Parathyroid adenoma (tissue), 2 donors: Measurements from ENCODE around the gene SULT1A2.

ENCODE experiments used
- H2AFZ ChIP-seq: fragments of 300-600 bp; sonication (generic); one replicate; pipeline ENCODE4 v1.7.0; 2017; ENCODE audit warnings: antibody characterized with exemption, mild to moderate bottlenecking
- H3K27ac ChIP-seq: fragments of 300-600 bp; sonication (generic); one replicate; pipeline ENCODE4 v1.7.0; 2017
- H3K27me3 ChIP-seq: fragments of 300-600 bp; sonication (generic); one replicate; pipeline ENCODE4 v1.7.0; 2017; ENCODE audit warnings: low read length; ENCODE audit not compliant: control insufficient read depth, insufficient read depth
- H3K36me3 ChIP-seq: fragments of 300-600 bp; sonication (generic); one replicate; pipeline ENCODE4 v1.7.0; 2017; ENCODE audit warnings: low read length; ENCODE audit not compliant: control insufficient read depth, insufficient read depth
- H3K4me1 ChIP-seq: fragments of 300-600 bp; sonication (generic); one replicate; pipeline ENCODE4 v1.7.0; 2017; ENCODE audit warnings: control low read depth
- H3K4me2 ChIP-seq: fragments of 300-600 bp; sonication (generic); one replicate; pipeline ENCODE4 v1.7.0; 2017; ENCODE audit warnings: low read length
- H3K4me3 ChIP-seq: fragments of 300-600 bp; sonication (generic); one replicate; pipeline ENCODE4 v1.7.0; 2017; ENCODE audit warnings: low read depth, low read length
- H3K79me2 ChIP-seq: fragments of 300-600 bp; sonication (generic); one replicate; pipeline ENCODE4 v1.7.0; 2017; ENCODE audit warnings: control low read depth
- H3K9ac ChIP-seq: fragments of 300-600 bp; sonication (generic); one replicate; pipeline ENCODE4 v1.7.0; 2017; ENCODE audit warnings: mild to moderate bottlenecking
- H3K9me3 ChIP-seq: fragments of 300-600 bp; sonication (generic); one replicate; pipeline ENCODE4 v1.7.0; 2017; ENCODE audit warnings: low read length; ENCODE audit not compliant: control insufficient read depth
- TF ChIP-seq, protein P1 (sequence below): fragments of 300-600 bp; sonication (generic); IDR thresholded peaks from one replicate; pipeline ENCODE4 v1.7.0; 2017; ENCODE audit warnings: antibody characterized with exemption, mild to moderate bottlenecking
- donor health status: primary hyperparathyroidism.

Gene SULT1A2

DNA sequence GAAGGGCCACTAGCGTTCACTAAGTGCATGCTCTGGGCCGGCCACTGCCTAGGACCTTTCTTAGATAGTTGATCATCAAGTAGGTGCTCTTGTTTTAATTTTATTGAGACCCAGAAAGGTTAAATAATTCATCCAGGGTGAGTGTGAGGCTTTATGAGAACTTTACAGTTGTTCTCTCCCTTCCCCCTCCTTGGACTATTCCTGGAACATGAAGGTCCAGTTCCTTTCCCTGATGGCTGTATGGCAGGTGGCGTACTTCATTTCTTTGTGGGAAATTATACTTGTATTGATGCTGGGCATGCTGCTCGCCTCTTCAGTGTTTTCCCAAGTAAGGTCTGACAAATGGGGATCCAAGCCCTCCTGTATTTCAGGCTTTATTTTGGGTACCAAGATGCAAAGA lies 34.7 kb downstream of the SULT1A2 start:
- Histone ChIP-seq H3K4me2 (peak overlapping the region; percentile 35), H3K9me3 (no peaks in the 10 kb centered on the region), H3K9ac (no peak overlapping the region), H2AFZ (peak overlapping the region; percentile 4), H3K27me3 (no peaks in the 10 kb centered on the region), H3K79me2 (peaks cover 34% of the 10 kb centered on the region), H3K4me1 (peaks cover 15% of the 10 kb centered on the region), H3K4me3 (no peak overlapping the region), H3K27ac (peak overlapping the region; percentile 58), H3K36me3 (no peaks in the 10 kb centered on the region)
- TF ChIP-seq, protein P1, sequence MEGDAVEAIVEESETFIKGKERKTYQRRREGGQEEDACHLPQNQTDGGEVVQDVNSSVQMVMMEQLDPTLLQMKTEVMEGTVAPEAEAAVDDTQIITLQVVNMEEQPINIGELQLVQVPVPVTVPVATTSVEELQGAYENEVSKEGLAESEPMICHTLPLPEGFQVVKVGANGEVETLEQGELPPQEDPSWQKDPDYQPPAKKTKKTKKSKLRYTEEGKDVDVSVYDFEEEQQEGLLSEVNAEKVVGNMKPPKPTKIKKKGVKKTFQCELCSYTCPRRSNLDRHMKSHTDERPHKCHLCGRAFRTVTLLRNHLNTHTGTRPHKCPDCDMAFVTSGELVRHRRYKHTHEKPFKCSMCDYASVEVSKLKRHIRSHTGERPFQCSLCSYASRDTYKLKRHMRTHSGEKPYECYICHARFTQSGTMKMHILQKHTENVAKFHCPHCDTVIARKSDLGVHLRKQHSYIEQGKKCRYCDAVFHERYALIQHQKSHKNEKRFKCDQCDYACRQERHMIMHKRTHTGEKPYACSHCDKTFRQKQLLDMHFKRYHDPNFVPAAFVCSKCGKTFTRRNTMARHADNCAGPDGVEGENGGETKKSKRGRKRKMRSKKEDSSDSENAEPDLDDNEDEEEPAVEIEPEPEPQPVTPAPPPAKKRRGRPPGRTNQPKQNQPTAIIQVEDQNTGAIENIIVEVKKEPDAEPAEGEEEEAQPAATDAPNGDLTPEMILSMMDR = no peak

DNA sequence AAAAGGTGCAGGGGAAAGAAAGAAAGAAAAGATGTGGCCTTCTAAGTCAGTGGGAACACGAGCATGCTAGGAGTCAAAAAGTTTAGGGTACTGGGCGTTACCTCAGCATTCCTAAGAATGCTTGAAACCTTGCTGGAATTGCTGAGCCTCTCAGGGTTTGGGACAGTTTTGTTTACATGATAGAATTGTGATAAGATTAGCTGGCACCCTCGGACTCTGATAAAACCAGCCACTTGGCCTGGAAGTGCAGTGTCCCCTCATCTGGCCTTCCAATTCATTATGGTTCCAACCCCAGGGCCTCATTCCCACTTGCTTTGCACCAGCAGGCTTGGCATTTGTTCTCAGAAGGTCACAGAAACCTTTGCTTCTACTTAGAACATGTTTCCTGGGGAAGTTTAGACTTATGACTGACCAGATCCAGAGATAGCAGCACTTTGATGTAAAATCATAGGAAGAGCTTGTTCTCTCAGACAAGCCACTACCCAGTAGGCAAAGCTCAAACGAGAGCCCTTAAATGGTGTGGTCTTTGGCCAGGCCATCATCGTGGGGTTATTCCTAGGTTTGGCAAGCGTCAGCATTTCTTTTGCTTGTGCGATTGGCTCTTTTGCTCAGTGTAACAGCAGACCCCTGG lies 35.2 kb downstream of the SULT1A2 start:
- Histone ChIP-seq H3K9ac (no peak overlapping the region), H3K4me1 (peaks cover 15% of the 10 kb centered on the region), H3K4me2 (peak overlapping the region; percentile 35), H3K27ac (peak overlapping the region; percentile 58), H3K36me3 (no peaks in the 10 kb centered on the region), H2AFZ (peak overlapping the region; percentile 4), H3K27me3 (no peaks in the 10 kb centered on the region), H3K4me3 (no peak overlapping the region), H3K79me2 (peaks cover 31% of the 10 kb centered on the region), H3K9me3 (no peaks in the 10 kb centered on the region)
- TF ChIP-seq, protein P1 = no peak

DNA sequence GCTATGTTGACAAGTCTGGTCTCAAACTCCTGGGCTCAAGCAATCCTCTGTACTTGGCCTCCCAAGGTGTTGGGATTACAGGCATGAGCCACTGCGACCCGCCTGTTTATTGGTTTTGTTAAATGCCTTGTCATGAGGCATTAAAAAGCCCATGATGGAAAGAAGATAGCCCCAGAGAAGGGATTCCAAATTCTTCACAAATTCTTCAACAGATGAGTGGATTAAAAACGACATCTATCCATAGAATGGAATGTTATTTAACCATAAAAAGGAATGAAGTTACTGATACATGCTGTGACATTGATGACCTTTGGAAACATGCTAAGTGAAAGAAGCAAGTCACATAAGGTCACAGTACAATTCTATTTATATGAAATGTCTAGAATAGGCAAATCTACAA lies 38.4 kb downstream of the SULT1A2 start:
- no peak overlapping the region for H2AFZ ChIP-seq
- H3K79me2 ChIP-seq = peaks cover 14% of the 10 kb centered on the region
- H3K9me3 ChIP-seq = no peaks in the 10 kb centered on the region
- H3K9ac ChIP-seq = no peak overlapping the region
- no peaks in the 10 kb centered on the region for H3K27me3 ChIP-seq
- no peak overlapping the region for H3K4me2 ChIP-seq
- no peak overlapping the region for H3K4me3 ChIP-seq
- TF ChIP-seq, protein P1 = no peak
- H3K4me1 ChIP-seq = peaks cover 22% of the 10 kb centered on the region
- H3K36me3 ChIP-seq = no peaks in the 10 kb centered on the region
- H3K27ac ChIP-seq = no peak overlapping the region

DNA sequence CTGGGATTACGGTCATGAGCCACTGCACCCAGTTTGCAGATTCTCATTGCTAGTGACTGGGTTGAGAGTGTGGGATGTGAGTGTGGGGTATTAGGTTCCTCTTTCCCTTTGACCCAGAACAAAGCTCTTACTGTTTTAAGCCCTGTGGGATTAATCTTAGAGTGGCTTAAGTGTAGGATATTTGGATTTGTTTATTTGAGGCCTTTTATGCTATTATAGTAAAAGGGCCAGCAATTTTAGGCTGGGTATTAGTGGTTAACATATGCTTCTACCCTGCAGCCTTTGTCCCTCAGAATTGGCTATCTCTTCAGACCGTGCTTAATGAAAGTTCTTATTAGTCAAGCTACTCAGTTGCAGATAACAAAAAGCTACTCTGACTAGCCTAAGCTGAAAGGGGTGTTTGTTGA lies 39.9 kb downstream of the SULT1A2 start:
- H3K36me3 ChIP-seq = no peaks in the 10 kb centered on the region
- H3K9ac ChIP-seq = no peak overlapping the region

More for the DNA sequence above, 39.9 kb downstream of the SULT1A2 start:
- no peak overlapping the region for H3K4me3 ChIP-seq
- no peaks in the 10 kb centered on the region for H3K9me3 ChIP-seq
- H3K4me2 ChIP-seq = no peak overlapping the region
- H2AFZ ChIP-seq = no peak overlapping the region
- TF ChIP-seq, protein P1 = no peak
- H3K4me1 ChIP-seq = peaks cover 15% of the 10 kb centered on the region
- no peaks in the 10 kb centered on the region for H3K27me3 ChIP-seq
- H3K27ac ChIP-seq = no peak overlapping the region
- peaks cover 10% of the 10 kb centered on the region for H3K79me2 ChIP-seq
